Naive thymus-derived CD4-positive, alpha-beta T cell (primary cell): ENCODE measurements around the gene RACGAP1. TPM values are rescaled to one million over a fixed set of nuclear protein-coding genes. Genes with fewer than 3 reads are reported as not detected.

Experiments
- ATAC-seq: fragments of 150-1000 bp; cut with Tn5 transposase; 2 replicates; pipeline ENCODE4 v1.10.0; 2021; ENCODE audit warnings: mild to moderate bottlenecking, moderate library complexity
- CTCF ChIA-PET: fragments of 350-600 bp; sonication (Branson Sonifier 250); formaldehyde crosslinking; loops from one replicate; lab custom pipeline; 2021; ENCODE audit warnings: antibody characterized with exemption; lab: Charles Lee
- POLR2A ChIA-PET: fragments of 350-600 bp; sonication (Branson Sonifier 250); formaldehyde crosslinking; loops from one replicate; lab custom pipeline; 2021; ENCODE audit warnings: antibody characterized with exemption, inconsistent platforms; lab: Charles Lee
- DNase-seq, 9 donors: peaks; one replicate each; pipeline versions ENCODE4 v3.0.0 to v3.0.0-alpha.2; 2020 to 2022; ENCODE audit warnings: mixed read lengths in 1 of 9
- H3K27ac ChIP-seq: one replicate; pipeline ENCODE4 v1.7.0; 2013; ENCODE audit warnings: mild to moderate bottlenecking, low read depth, low read length, moderate library complexity
- H3K27me3 ChIP-seq, 2 donors: one replicate each; pipeline ENCODE4 v1.7.0; 2013; ENCODE audit warnings: low read length in 2 of 2, mild to moderate bottlenecking in 2 of 2, moderate library complexity in 2 of 2; ENCODE audit not compliant: control insufficient read depth in 2 of 2, insufficient read depth in 2 of 2
- H3K36me3 ChIP-seq, 3 experiments: 1 replicate in 2 of 3; 2 replicates in 1 of 3; pipeline ENCODE4 v1.7.0; 2013; ENCODE audit warnings: low read length in 3 of 3, mild to moderate bottlenecking in 3 of 3, moderate library complexity in 1 of 3; ENCODE audit not compliant: insufficient read depth in 3 of 3, control insufficient read depth in 2 of 3
- H3K4me1 ChIP-seq, 2 donors: one replicate each; pipeline ENCODE4 v1.7.0; 2013; ENCODE audit warnings: low read length in 2 of 2, mild to moderate bottlenecking in 2 of 2, moderate library complexity in 1 of 2; ENCODE audit not compliant: control insufficient read depth in 2 of 2, insufficient read depth in 2 of 2
- H3K4me3 ChIP-seq: 2 replicates; pipeline ENCODE4 v1.7.0; 2013; ENCODE audit warnings: mild to moderate bottlenecking, low read length
- H3K9me3 ChIP-seq, 3 experiments: 1 replicate in 2 of 3; 2 replicates in 1 of 3; pipeline ENCODE4 v1.7.0; 2013; ENCODE audit warnings: low read length in 3 of 3; ENCODE audit not compliant: control insufficient read depth in 2 of 3
- H3K27ac Mint-ChIP-seq, 9 donors: one replicate each; pipeline ENCODE4 v1.8.0; 2020 to 2022; ENCODE audit warnings: mixed read lengths in 9 of 9, mild to moderate bottlenecking in 8 of 9, moderate library complexity in 5 of 9, inconsistent platforms in 2 of 9
- H3K27me3 Mint-ChIP-seq, 5 donors: one replicate each; pipeline ENCODE4 v1.8.0; 2021 to 2022; ENCODE audit warnings: mixed read lengths in 5 of 5, mild to moderate bottlenecking in 1 of 5
- H3K36me3 Mint-ChIP-seq, 5 donors: one replicate each; pipeline ENCODE4 v1.8.0; 2020 to 2022; ENCODE audit warnings: mixed read lengths in 5 of 5, mild to moderate bottlenecking in 3 of 5, inconsistent platforms in 1 of 5
- H3K4me1 Mint-ChIP-seq, 7 donors: one replicate each; pipeline ENCODE4 v1.8.0; 2020 to 2022; ENCODE audit warnings: mixed read lengths in 7 of 7, mild to moderate bottlenecking in 3 of 7, inconsistent platforms in 1 of 7
- H3K4me3 Mint-ChIP-seq, 10 donors: one replicate each; pipeline ENCODE4 v1.8.0; 2020 to 2022; ENCODE audit warnings: mild to moderate bottlenecking in 10 of 10, mixed read lengths in 10 of 10, moderate library complexity in 6 of 10, inconsistent platforms in 2 of 10
- H3K9me3 Mint-ChIP-seq, 11 donors: one replicate each; pipeline ENCODE4 v1.8.0; 2020 to 2022; ENCODE audit warnings: mixed read lengths in 11 of 11, mild to moderate bottlenecking in 4 of 11, inconsistent platforms in 1 of 11, moderate library complexity in 1 of 11
- intact Hi-C, 2 donors: fragments of 100-400 bp; cut with micrococcal nuclease; formaldehyde crosslinking; loops; one replicate each; pipeline ENCODE4 v1.15.1; 2023
- polyA plus RNA-seq, 2 donors: library from polyadenylated mRNA; unstranded; fragments of 300-500 nt; fragmentation: Illumina TruSeq; gene quantifications; one replicate each; pipeline ENCODE4 v1.2.3, GENCODE V29; 2021
- total RNA-seq, 6 experiments: library from RNA in 5 of 6; stranded (reverse) in 5 of 6; gene quantifications; 1 replicate in 5 of 6; 2 replicates in 1 of 6; pipeline ENCODE4 v1.2.3 and lab custom pipeline; 2021 to 2026

RACGAP1 gene
- total and polyA plus RNA-seq, 7 experiments from 2014 or later = 4.2 to 111 (median 8.6) TPM

DNA sequence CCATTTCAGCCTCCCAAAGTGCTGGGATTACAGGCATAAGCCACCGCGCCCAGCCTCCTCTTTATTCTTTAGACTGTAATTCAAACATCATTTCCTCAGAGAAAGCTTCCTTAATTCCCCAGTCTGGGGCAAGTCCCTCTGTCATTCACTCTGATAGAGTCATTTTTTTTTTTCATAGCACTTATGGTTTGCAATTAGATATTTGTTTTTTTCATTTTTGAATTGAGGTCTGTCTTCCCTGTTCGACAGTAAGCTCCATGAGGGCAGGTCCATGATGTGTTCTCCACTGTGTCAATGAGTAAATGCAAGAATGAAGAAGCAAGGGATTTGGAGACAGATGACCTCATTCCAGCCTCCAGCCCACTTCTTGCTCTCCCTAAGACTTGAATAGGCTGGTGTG is 44.2 kb upstream of the RACGAP1 start:
- H3K36me3 Mint-ChIP-seq = no peaks in the 10 kb centered on the region
- Histone ChIP-seq H3K4me1 (no peaks in the 10 kb centered on the region), H3K27me3 (no peaks in the 10 kb centered on the region), H3K36me3 (no peaks in the 10 kb centered on the region), H3K4me3 (no peak overlapping the region), H3K9me3 (no peaks in the 10 kb centered on the region), H3K27ac (no peak overlapping the region)
- intact Hi-C loops = no loop called here
- CTCF ChIA-PET = interaction anchor here (0.7 to 7.2 kb wide), 10 partner anchors 8 to 1485 kb away, joined by 3 to 47 read pairs (median 4); partner anchors contain the start of gene RACGAP1
- POLR2A ChIA-PET = interaction anchor here (0.8 to 1.1 kb wide), 2 partner anchors 15 to 116 kb away, joined by 4 read pairs; no protein-coding TSS in a partner anchor
- no peak for DNase-seq
- ATAC-seq = no peak
- no peaks in the 10 kb centered on the region for H3K27me3 Mint-ChIP-seq
- no peaks in the 10 kb centered on the region for H3K9me3 Mint-ChIP-seq
- H3K27ac Mint-ChIP-seq = no peak overlapping the region
- no peak overlapping the region for H3K4me3 Mint-ChIP-seq
- peaks cover 0 to 10% (median 8%) of the 10 kb centered on the region in 7 donors for H3K4me1 Mint-ChIP-seq

- Mint-ChIP-seq H3K36me3 (no peaks in the 10 kb centered on the region), H3K4me3 (no peak overlapping the region), H3K4me1 (peaks cover 0 to 10% (median 8%) of the 10 kb centered on the region in 7 donors), H3K9me3 (no peaks in the 10 kb centered on the region), H3K27me3 (no peaks in the 10 kb centered on the region), H3K27ac (no peak overlapping the region)
- H3K27me3 ChIP-seq = no peaks in the 10 kb centered on the region
- ChIA-PET POLR2A (interaction anchor here (0.8 kb wide), 1 partner anchor 16 kb away, joined by 4 read pairs; no protein-coding TSS in a partner anchor), CTCF (interaction anchor here (0.7 to 7.2 kb wide), 11 partner anchors 8 to 1485 kb away, joined by 3 to 47 read pairs (median 4); partner anchors contain the start of gene RACGAP1)
- no peak overlapping the region for H3K4me3 ChIP-seq
- no peak overlapping the region for H3K27ac ChIP-seq
- no peaks in the 10 kb centered on the region for H3K9me3 ChIP-seq
- H3K36me3 ChIP-seq = no peaks in the 10 kb centered on the region
- DNase-seq (no peak), ATAC-seq (no peak)
- intact Hi-C loops = no loop called here
- no peaks in the 10 kb centered on the region for H3K4me1 ChIP-seq
Measured at GRCh38 chr12:50069069-50069468, 43.8 kb upstream of the RACGAP1 start.

DNA sequence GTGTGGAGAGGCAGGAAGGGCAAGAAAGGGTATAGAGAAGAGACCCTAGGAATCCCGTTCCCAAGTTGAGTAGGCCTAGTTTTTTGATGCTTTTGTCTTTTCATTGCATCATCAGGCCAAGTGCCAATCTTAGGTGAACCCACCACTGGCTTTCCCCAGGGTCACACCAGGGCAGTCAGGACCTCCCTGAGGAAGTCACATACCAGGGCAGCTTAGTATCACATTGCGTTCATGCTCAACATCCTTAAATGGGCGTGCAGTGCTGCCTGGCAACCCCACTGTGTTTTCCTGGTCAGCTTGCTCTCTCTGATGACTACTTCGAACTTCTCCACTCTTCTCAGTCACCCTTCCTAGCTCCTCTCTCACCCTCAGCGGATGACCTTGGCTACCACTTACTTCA is 41.1 kb upstream of the RACGAP1 start:
- Histone ChIP-seq H3K4me1 (no peaks in the 10 kb centered on the region), H3K9me3 (no peaks in the 10 kb centered on the region), H3K36me3 (no peaks in the 10 kb centered on the region), H3K27me3 (no peaks in the 10 kb centered on the region), H3K27ac (no peak overlapping the region), H3K4me3 (no peak overlapping the region)
- H3K9me3 Mint-ChIP-seq = no peaks in the 10 kb centered on the region
- H3K4me1 Mint-ChIP-seq = peaks cover 0 to 17% (median 8%) of the 10 kb centered on the region in 7 donors
- H3K27ac Mint-ChIP-seq = no peak overlapping the region
- POLR2A ChIA-PET = no interaction called here
- CTCF ChIA-PET = interaction anchor here (1.0 to 7.2 kb wide), 4 partner anchors 10 to 99 kb away, joined by 3 to 47 read pairs (median 22); no protein-coding TSS in a partner anchor
- intact Hi-C loops = no loop called here
- DNase-seq (no peak), ATAC-seq (peak; percentile 40)
- H3K36me3 Mint-ChIP-seq = peaks cover 0 to 6% (median 0%) of the 10 kb centered on the region in 5 donors
- no peak overlapping the region for H3K4me3 Mint-ChIP-seq
- H3K27me3 Mint-ChIP-seq = peaks cover 0 to 14% (median 5%) of the 10 kb centered on the region in 5 donors

DNA sequence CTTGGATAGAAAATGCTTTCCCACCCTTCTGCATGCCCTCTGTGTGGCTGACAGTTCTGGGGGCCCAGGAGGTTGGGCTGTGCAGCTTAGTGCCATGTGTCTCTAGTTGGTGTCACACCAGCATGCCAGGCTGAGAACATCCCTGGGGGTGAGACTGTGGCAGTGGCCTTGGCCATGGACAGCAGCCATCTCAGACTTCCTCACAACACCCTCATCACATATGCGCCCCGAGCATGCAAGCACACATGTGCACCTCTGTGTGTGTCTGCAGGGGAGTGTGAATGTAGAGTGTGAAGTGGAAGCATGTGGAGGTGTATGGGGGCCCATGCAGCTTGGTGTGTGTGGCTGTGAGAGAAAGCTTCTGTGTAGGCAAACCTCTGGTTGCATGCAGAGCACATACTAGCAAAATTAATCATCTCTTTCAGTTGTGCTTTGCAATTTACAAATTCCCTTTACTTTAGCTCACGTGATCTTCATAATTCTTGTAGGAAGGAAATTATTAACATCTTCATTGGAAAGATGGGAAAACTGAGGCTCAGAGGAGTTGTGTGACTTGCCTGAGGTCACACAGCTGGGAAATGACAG is 40.5 kb upstream of the RACGAP1 start:
- H3K9me3 Mint-ChIP-seq = no peaks in the 10 kb centered on the region
- H3K36me3 ChIP-seq = no peaks in the 10 kb centered on the region
- DNase-seq (no peak), ATAC-seq (no peak)
- intact Hi-C loops = no loop called here
- POLR2A ChIA-PET = interaction anchor here (0.8 kb wide), 1 partner anchor 12 kb away, joined by 4 read pairs; no protein-coding TSS in a partner anchor
- no peak overlapping the region for H3K27ac Mint-ChIP-seq
- H3K27me3 Mint-ChIP-seq = peaks cover 0 to 20% (median 6%) of the 10 kb centered on the region in 5 donors
- no peaks in the 10 kb centered on the region for H3K9me3 ChIP-seq
- no peaks in the 10 kb centered on the region for H3K27me3 ChIP-seq
- no peak overlapping the region for H3K4me3 ChIP-seq
- no peak overlapping the region for H3K4me3 Mint-ChIP-seq
- CTCF ChIA-PET = interaction anchor here (1.0 to 7.2 kb wide), 4 partner anchors 9 to 27 kb away, joined by 3 to 47 read pairs (median 3); no protein-coding TSS in a partner anchor
- H3K27ac ChIP-seq = no peak overlapping the region
- no peaks in the 10 kb centered on the region for H3K4me1 ChIP-seq
- peaks cover 4 to 21% (median 12%) of the 10 kb centered on the region in 7 donors for H3K4me1 Mint-ChIP-seq
- peaks cover 0 to 10% (median 0%) of the 10 kb centered on the region in 5 donors for H3K36me3 Mint-ChIP-seq

- H3K36me3 Mint-ChIP-seq = peaks cover 0 to 10% (median 0%) of the 10 kb centered on the region in 5 donors
- no peak overlapping the region for H3K4me3 Mint-ChIP-seq
- no peak overlapping the region for H3K4me3 ChIP-seq
- H3K9me3 ChIP-seq = no peaks in the 10 kb centered on the region
- H3K27me3 Mint-ChIP-seq = peaks cover 0 to 25% (median 13%) of the 10 kb centered on the region in 5 donors
- no peak for DNase-seq
- intact Hi-C loops = no loop called here
- H3K4me1 ChIP-seq = peaks cover 0 to 15% of the 10 kb centered on the region in 2 donors
- H3K27ac ChIP-seq = no peak overlapping the region
- peaks cover 8 to 35% (median 25%) of the 10 kb centered on the region in 7 donors for H3K4me1 Mint-ChIP-seq
- no peaks in the 10 kb centered on the region for H3K9me3 Mint-ChIP-seq
- no peaks in the 10 kb centered on the region for H3K27me3 ChIP-seq
- ATAC-seq = no peak
- no peaks in the 10 kb centered on the region for H3K36me3 ChIP-seq
- ChIA-PET CTCF (interaction anchor here (0.6 to 0.8 kb wide), 2 partner anchors 12 to 147 kb away, joined by 3 read pairs; no protein-coding TSS in a partner anchor), POLR2A (no interaction called here)
- peak overlapping the region in 1 of 9 donors; percentile 4 for H3K27ac Mint-ChIP-seq
Measured at GRCh38 chr12:50062728-50063460, 37.6 kb upstream of the RACGAP1 start.

GRCh38 chr12:50061946-50062686 is 36.8 kb upstream of the RACGAP1 start:
- H3K9me3 Mint-ChIP-seq = no peaks in the 10 kb centered on the region
- H3K9me3 ChIP-seq = no peaks in the 10 kb centered on the region
- intact Hi-C loops = no loop called here
- ATAC-seq (no peak), DNase-seq (no peak)
- peaks cover 0 to 26% (median 14%) of the 10 kb centered on the region in 5 donors for H3K27me3 Mint-ChIP-seq
- peak overlapping the region in 2 of 9 donors; percentile 4 to 5 for H3K27ac Mint-ChIP-seq
- H3K36me3 Mint-ChIP-seq = peaks cover 0 to 11% (median 0%) of the 10 kb centered on the region in 5 donors
- no peak overlapping the region for H3K4me3 ChIP-seq
- H3K27ac ChIP-seq = no peak overlapping the region
- CTCF ChIA-PET = interaction anchor here (0.6 kb wide), 1 partner anchor 148 kb away, joined by 3 read pairs; no protein-coding TSS in a partner anchor
- POLR2A ChIA-PET = interaction anchor here (0.5 to 0.6 kb wide), 3 partner anchors 106 to 1022 kb away, joined by 3 to 6 read pairs (median 5); no protein-coding TSS in a partner anchor
- H3K27me3 ChIP-seq = no peaks in the 10 kb centered on the region
- peaks cover 0 to 15% of the 10 kb centered on the region in 2 donors for H3K4me1 ChIP-seq
- H3K36me3 ChIP-seq = no peaks in the 10 kb centered on the region
- H3K4me1 Mint-ChIP-seq = peaks cover 10 to 36% (median 27%) of the 10 kb centered on the region in 7 donors
- H3K4me3 Mint-ChIP-seq = peak overlapping the region in 1 of 10 donors; percentile 8
